ENCODE measurements around the gene BANF2. TPM values are rescaled to one million over a fixed set of nuclear protein-coding genes. Genes with fewer than 3 reads are reported as not detected.

The BANF2 gene
- total RNA-seq, 4 donors from 2014 or later: not detected

- peak within 1 kb of the TSS; percentile 83 to 97 (median 93) for H3K27ac ChIP-seq
- H3K4me3 ChIP-seq: peak within 1 kb of the TSS; percentile 72 to 94 (median 86)
- peaks cover 0 to 23% (median 10%) of the 10 kb centered on the region in 4 donors for H3K4me1 ChIP-seq
- H3K9me3 ChIP-seq: peaks cover 0 to 11% (median 0%) of the 10 kb centered on the region in 4 donors
- WGBS, 2 donors: 0% methylated on average over 47 to 55 of the region's 79 CpGs
- peak; percentile 93 to 96 for DNase-seq (ENCODE audit: low spot score in 2 of 2)
- peak; percentile 52 to 87 (median 70) for TF ChIP-seq CTCF (IDR thresholded peaks at IDR 0.05)
- TF ChIP-seq POLR2A (IDR thresholded peaks at IDR 0.05): peak; percentile 95 to 96
- peak in 1 of 2 donors; percentile 91 for TF ChIP-seq EP300 (IDR thresholded peaks at IDR 0.05)
- no peaks in the 10 kb centered on the region for H3K27me3 ChIP-seq
- peaks cover 0 to 7% (median 0%) of the 10 kb centered on the region in 3 donors for H3K36me3 ChIP-seq
Measured at GRCh38 chr20:17682103-17682888, 17.5 kb upstream of the BANF2 start, which contains the start of gene RRBP1. Gene RRBP1, minus strand, starts transcription at chr20:17682242. Its CDS starts 21,735 bp downstream, at chr20:17660507.

- DNase-seq (ENCODE audit: low spot score in 2 of 2): no peak
Measured at GRCh38 chr20:17682889-17683198, 16.9 kb upstream of the BANF2 start.

GRCh38 chr20:17683218-17684076 is 16.3 kb upstream of the BANF2 start:
- TF ChIP-seq POLR2A (IDR thresholded peaks at IDR 0.05) (no peak), EP300 (IDR thresholded peaks at IDR 0.05) (no peak), CTCF (IDR thresholded peaks at IDR 0.05) (no peak)
- no peak for DNase-seq (ENCODE audit: low spot score in 2 of 2)
- WGBS, 2 donors: 64 to 68% methylated on average over 10 of the region's 10 CpGs
- no peaks in the 10 kb centered on the region for H3K27me3 ChIP-seq
- H3K9me3 ChIP-seq: peaks cover 0 to 11% (median 0%) of the 10 kb centered on the region in 4 donors
- H3K4me3 ChIP-seq: peak overlapping the region in 1 of 4 donors; percentile 94
- peaks cover 0 to 23% (median 10%) of the 10 kb centered on the region in 4 donors for H3K4me1 ChIP-seq
- no peaks in the 10 kb centered on the region for H3K36me3 ChIP-seq
- H3K27ac ChIP-seq: no peak overlapping the region

More at GRCh38 chr20:17682889-17683198, 16.9 kb upstream of the BANF2 start:
- 44 to 47% methylated on average over 10 of the region's 10 CpGs for WGBS, 2 donors
- TF ChIP-seq POLR2A (IDR thresholded peaks at IDR 0.05) (no peak), EP300 (IDR thresholded peaks at IDR 0.05) (no peak), CTCF (IDR thresholded peaks at IDR 0.05) (peak in 1 of 5 experiments; percentile 1)
- Histone ChIP-seq H3K27me3 (no peaks in the 10 kb centered on the region), H3K9me3 (peaks cover 0 to 11% (median 0%) of the 10 kb centered on the region in 4 donors), H3K27ac (peak overlapping the region; percentile 68 to 94 (median 70)), H3K4me1 (peaks cover 0 to 23% (median 10%) of the 10 kb centered on the region in 4 donors), H3K4me3 (peak overlapping the region; percentile 25 to 94 (median 80)), H3K36me3 (peaks cover 0 to 2% (median 0%) of the 10 kb centered on the region in 3 donors)

GRCh38 chr20:17684077-17684888 is 15.5 kb upstream of the BANF2 start:
- DNase-seq (ENCODE audit: low spot score in 2 of 2): no peak
- 75 to 78% methylated on average over 13 of the region's 13 CpGs for whole genome bisulfite sequencing, 2 donors
- TF ChIP-seq POLR2A (IDR thresholded peaks at IDR 0.05) (no peak), CTCF (IDR thresholded peaks at IDR 0.05) (no peak), EP300 (IDR thresholded peaks at IDR 0.05) (no peak)
- Histone ChIP-seq H3K9me3 (peaks cover 0 to 11% (median 0%) of the 10 kb centered on the region in 4 donors), H3K27me3 (no peaks in the 10 kb centered on the region), H3K4me1 (peaks cover 0 to 21% (median 10%) of the 10 kb centered on the region in 4 donors), H3K4me3 (no peak overlapping the region), H3K36me3 (no peaks in the 10 kb centered on the region), H3K27ac (no peak overlapping the region)
